Coronary artery (tissue), 2 donors: Measurements from ENCODE around the gene PCDHGB4.
"Not testable (repeated sequence)": the region's sequence is repeated elsewhere in the genome, so short reads cannot be mapped to it uniquely, and the experiment has no call there.

ENCODE experiments used
- DNase-seq: peaks from one replicate; pipeline ENCODE4 v3.0.0-alpha.2; 2017; ENCODE audit warnings: low spot score
- H3K27ac ChIP-seq, 2 donors: fragments of 200-600 bp; sonication (generic); one replicate each; pipeline ENCODE4 v1.5.1; 2016 to 2019
- H3K4me3 ChIP-seq: fragments of 200-600 bp; sonication (generic); 2 replicates; pipeline ENCODE4 v1.5.1; 2016; ENCODE audit warnings: mild to moderate bottlenecking, moderate library complexity
- CTCF ChIP-seq: fragments of 200-600 bp; sonication (generic); IDR thresholded peaks from one replicate; pipeline ENCODE4 v1.5.1; 2019; ENCODE audit warnings: antibody characterized with exemption

PCDHGB4 gene

GRCh38 chr5:141371572-141372475 lies 15.7 kb upstream of the PCDHGB4 start:
- peak overlapping the region; percentile 57 for H3K4me3 ChIP-seq
- no peak for DNase-seq
- H3K27ac ChIP-seq: no peak overlapping the region
- TF ChIP-seq CTCF: no peak

- Histone ChIP-seq H3K27ac (no peak within 1 kb of the TSS), H3K4me3 (peak within 1 kb of the TSS; percentile 49)
- no peak for TF ChIP-seq CTCF
- no peak for DNase-seq
These were observed 13.7 kb upstream of the PCDHGB4 start, which contains the start of gene PCDHGA6 for GRCh38 chr5:141373673-141374317. Gene PCDHGA6 (plus strand): TSS chr5:141373891. CDS start chr5:141374084, 193 bp downstream.

GRCh38 chr5:141374627-141375026 lies 12.9 kb upstream of the PCDHGB4 start:
- Histone ChIP-seq H3K4me3 (peak overlapping the region; percentile 49), H3K27ac (no peak overlapping the region)
- no peak for TF ChIP-seq CTCF
- no peak for DNase-seq

- H3K27ac ChIP-seq, DNase-seq: not testable (repeated sequence)
- peak overlapping the region; percentile 12 for H3K4me3 ChIP-seq
These were observed 11.9 kb upstream of the PCDHGB4 start for GRCh38 chr5:141375444-141376155.

GRCh38 chr5:141382469-141383294 lies 4.8 kb upstream of the PCDHGB4 start, which contains the start of gene PCDHGA7:
Gene PCDHGA7 (plus strand): TSS chr5:141382742. CDS start chr5:141382900, 158 bp downstream.
- H3K4me3 ChIP-seq: peak within 1 kb of the TSS; percentile 50

GRCh38 chr5:141383345-141383744 lies 4.2 kb upstream of the PCDHGB4 start:
- Histone ChIP-seq H3K27ac (no peak overlapping the region), H3K4me3 (peak overlapping the region; percentile 50)
- TF ChIP-seq CTCF: no peak
- DNase-seq: no peak

More at GRCh38 chr5:141382469-141383294, 4.8 kb upstream of the PCDHGB4 start, which contains the start of gene PCDHGA7:
- DNase-seq: no peak
- no peak for TF ChIP-seq CTCF
- no peak within 1 kb of the TSS for H3K27ac ChIP-seq
